GM12872 (cell line): ENCODE data around the gene KRT79.

Source experiments
- CTCF ChIP-seq: IDR thresholded peaks from 3 replicates; pipeline ENCODE4 v1.5.1; 2011; ENCODE audit warnings: low read depth, mild to moderate bottlenecking, low read length, moderate library complexity; ENCODE audit not compliant: insufficient read depth

The KRT79 gene

GRCh38 chr12:52813203-52813819 lies 20.8 kb downstream of the KRT79 start:
- no peak for TF ChIP-seq CTCF

- TF ChIP-seq CTCF = no peak
Measured at GRCh38 chr12:52812749-52813148, 21.4 kb downstream of the KRT79 start.

GRCh38 chr12:52812073-52812400 lies 22.1 kb downstream of the KRT79 start:
- TF ChIP-seq CTCF = no peak

- no peak for TF ChIP-seq CTCF
Measured at GRCh38 chr12:52811191-52812072, 22.7 kb downstream of the KRT79 start.

GRCh38 chr12:52810554-52810953 lies 23.6 kb downstream of the KRT79 start:
- no peak for TF ChIP-seq CTCF

- TF ChIP-seq CTCF = no peak
Measured at GRCh38 chr12:52809166-52809565, 24.9 kb downstream of the KRT79 start.

GRCh38 chr12:52808573-52809160 lies 25.4 kb downstream of the KRT79 start:
- no peak for TF ChIP-seq CTCF
